Prostate gland (tissue), 2 donors: ENCODE results near the gene KIF5A.

Experiments
- POLR2A ChIP-seq: fragments of 450-650 bp; IDR thresholded peaks from one replicate; pipeline ENCODE4 v1.6.1; 2016; ENCODE audit warnings: antibody characterized with exemption, mild to moderate bottlenecking
- POLR2AphosphoS5 ChIP-seq: sonication (generic); formaldehyde crosslinking; IDR thresholded peaks from one replicate; pipeline ENCODE4 v1.6.1; 2017; ENCODE audit warnings: antibody characterized with exemption
- TF ChIP-seq, protein P1 (sequence below), 4 experiments: fragments of 200-600 bp in 2 of 4; fragments of 450-650 bp in 2 of 4; sonication (generic) in 2 of 4; IDR thresholded peaks; 1 replicate in 3 of 4; 2 replicates in 1 of 4; pipeline ENCODE4 v1.5.1; 2016 to 2019; ENCODE audit warnings: antibody characterized with exemption in 4 of 4, mild to moderate bottlenecking in 2 of 4, moderate library complexity in 2 of 4

DNA sequence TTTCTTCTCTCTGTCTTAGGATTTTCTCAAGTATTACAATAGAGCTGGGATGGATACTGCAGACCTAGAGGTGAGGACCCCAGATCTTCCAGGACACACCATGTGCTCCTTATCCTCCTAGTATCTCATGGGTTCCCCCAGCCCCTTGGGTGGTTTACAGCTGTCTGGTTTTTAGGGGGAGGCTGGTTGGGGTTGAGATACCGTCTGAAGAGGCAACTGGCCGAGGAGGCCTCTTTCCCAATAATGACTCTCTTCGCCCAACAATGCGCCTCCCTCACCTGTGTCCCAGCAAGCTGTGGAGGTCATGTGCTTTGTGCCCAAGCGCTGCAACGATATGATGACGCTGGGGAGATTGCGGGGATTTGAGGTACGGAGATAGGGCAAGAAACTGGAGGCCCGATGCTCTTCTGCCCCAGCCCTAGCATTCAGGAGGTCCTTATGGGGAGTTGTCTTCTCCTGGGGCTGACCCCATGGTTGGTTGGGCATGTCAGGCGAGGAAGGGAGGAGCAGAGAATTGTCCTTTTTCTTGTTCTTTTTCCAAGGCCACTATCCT, 65.2 kb downstream of the KIF5A start:
- TF ChIP-seq, protein P1, sequence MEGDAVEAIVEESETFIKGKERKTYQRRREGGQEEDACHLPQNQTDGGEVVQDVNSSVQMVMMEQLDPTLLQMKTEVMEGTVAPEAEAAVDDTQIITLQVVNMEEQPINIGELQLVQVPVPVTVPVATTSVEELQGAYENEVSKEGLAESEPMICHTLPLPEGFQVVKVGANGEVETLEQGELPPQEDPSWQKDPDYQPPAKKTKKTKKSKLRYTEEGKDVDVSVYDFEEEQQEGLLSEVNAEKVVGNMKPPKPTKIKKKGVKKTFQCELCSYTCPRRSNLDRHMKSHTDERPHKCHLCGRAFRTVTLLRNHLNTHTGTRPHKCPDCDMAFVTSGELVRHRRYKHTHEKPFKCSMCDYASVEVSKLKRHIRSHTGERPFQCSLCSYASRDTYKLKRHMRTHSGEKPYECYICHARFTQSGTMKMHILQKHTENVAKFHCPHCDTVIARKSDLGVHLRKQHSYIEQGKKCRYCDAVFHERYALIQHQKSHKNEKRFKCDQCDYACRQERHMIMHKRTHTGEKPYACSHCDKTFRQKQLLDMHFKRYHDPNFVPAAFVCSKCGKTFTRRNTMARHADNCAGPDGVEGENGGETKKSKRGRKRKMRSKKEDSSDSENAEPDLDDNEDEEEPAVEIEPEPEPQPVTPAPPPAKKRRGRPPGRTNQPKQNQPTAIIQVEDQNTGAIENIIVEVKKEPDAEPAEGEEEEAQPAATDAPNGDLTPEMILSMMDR (IDR thresholded peaks at IDR 0.05), result no peak
- TF ChIP-seq POLR2AphosphoS5, result no peak
- no peak for TF ChIP-seq POLR2A
